C4-2B (cell line): ENCODE results near the gene FLRT1.

Experiments
- ZFX ChIP-seq: fragments of 450-650 bp; IDR thresholded peaks from 2 replicates; pipeline ENCODE4 v1.6.1; 2017
- TF ChIP-seq, protein P1 (sequence below): fragments of 450-650 bp; conservative IDR thresholded peaks from 2 replicates; pipeline ENCODE4 v1.5.1; 2017; ENCODE audit warnings: mild to moderate bottlenecking

DNA sequence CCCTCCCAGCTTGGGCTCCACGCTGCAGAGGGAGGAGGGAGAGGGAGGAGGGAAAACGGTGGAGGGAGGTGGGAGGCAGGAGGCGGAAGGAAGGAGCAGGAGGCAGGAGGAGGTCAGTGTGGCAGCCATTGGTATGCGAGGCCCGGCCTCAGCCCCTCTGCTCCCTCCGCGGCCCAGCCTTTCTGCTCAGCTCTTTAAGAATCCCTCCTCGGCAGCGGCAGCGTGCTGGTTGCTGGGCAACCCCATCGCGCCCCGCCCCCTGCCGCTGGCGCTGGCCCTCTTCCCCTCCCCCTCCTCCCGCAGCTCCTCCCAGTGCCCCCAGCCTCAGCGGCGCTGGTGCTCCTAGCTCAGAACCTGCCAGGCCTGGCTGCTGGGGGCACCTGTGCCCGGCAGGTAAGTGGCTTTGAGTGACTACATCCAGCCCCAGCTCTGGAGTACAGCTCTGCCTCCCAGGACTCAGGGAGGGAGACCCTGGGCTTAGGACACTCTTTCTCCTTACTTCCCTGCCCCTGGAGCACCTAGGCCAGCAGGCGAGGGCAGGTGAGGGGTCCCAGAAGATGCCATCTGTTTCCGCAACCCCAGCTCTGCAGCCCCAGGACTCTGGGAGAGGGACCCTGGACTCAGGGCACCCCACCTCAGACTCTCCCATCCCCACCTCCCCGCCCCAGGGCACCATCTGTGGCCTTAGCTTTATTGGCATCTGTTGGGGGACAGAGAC is 7.2 kb upstream of the FLRT1 start:
- TF ChIP-seq, protein P1, sequence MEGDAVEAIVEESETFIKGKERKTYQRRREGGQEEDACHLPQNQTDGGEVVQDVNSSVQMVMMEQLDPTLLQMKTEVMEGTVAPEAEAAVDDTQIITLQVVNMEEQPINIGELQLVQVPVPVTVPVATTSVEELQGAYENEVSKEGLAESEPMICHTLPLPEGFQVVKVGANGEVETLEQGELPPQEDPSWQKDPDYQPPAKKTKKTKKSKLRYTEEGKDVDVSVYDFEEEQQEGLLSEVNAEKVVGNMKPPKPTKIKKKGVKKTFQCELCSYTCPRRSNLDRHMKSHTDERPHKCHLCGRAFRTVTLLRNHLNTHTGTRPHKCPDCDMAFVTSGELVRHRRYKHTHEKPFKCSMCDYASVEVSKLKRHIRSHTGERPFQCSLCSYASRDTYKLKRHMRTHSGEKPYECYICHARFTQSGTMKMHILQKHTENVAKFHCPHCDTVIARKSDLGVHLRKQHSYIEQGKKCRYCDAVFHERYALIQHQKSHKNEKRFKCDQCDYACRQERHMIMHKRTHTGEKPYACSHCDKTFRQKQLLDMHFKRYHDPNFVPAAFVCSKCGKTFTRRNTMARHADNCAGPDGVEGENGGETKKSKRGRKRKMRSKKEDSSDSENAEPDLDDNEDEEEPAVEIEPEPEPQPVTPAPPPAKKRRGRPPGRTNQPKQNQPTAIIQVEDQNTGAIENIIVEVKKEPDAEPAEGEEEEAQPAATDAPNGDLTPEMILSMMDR: no peak
- TF ChIP-seq ZFX: no peak
